Keratinocyte (primary cell): ENCODE measurements around the gene PEX11A. TPM values are rescaled to one million over a fixed set of nuclear protein-coding genes. Genes with fewer than 3 reads are reported as not detected.

Experiments
- DNase-seq: peaks from one replicate; pipeline ENCODE4 v3.0.0-alpha.2; 2011; ENCODE audit warnings: low read depth, missing footprints, low spot score
- FAIRE-seq: peaks from 2 replicates; lab custom pipeline; 2011; peaks lifted over from hg19 to GRCh38; lab: Jason Lieb, UNC
- H2AFZ ChIP-seq: 2 replicates; pipeline ENCODE4 v1.6.0; 2012; ENCODE audit warnings: low read length, control low read depth, inconsistent platforms; ENCODE audit not compliant: control insufficient read depth
- H3K27ac ChIP-seq: 2 replicates; pipeline ENCODE4 v1.5.1; 2011; ENCODE audit warnings: low read length; ENCODE audit not compliant: control insufficient read depth, insufficient read depth
- H3K27me3 ChIP-seq: 3 replicates; pipeline ENCODE4 v1.6.0; 2011; ENCODE audit warnings: low read length; ENCODE audit not compliant: control insufficient read depth, insufficient read depth; ENCODE audit errors: extremely low read depth
- H3K36me3 ChIP-seq, 2 experiments: 2 replicates in 1 of 2; 3 replicates in 1 of 2; pipeline ENCODE4 v1.5.1; 2011; ENCODE audit warnings: low read length in 2 of 2, mild to moderate bottlenecking in 1 of 2; ENCODE audit not compliant: control insufficient read depth in 2 of 2, insufficient read depth in 2 of 2; ENCODE audit errors: extremely low read depth in 1 of 2
- H3K4me1 ChIP-seq: 3 replicates; pipeline ENCODE4 v1.5.1; 2011; ENCODE audit warnings: low read length; ENCODE audit not compliant: control insufficient read depth, insufficient read depth; ENCODE audit errors: extremely low read depth
- H3K4me2 ChIP-seq: 3 replicates; pipeline ENCODE4 v1.6.0; 2011; ENCODE audit warnings: low read depth, low read length; ENCODE audit not compliant: control insufficient read depth, insufficient read depth; ENCODE audit errors: extremely low read depth
- H3K4me3 ChIP-seq, 3 experiments: fragments of 200-600 bp in 1 of 3; sonication (generic) in 1 of 3; 2 replicates in 2 of 3; 3 replicates in 1 of 3; pipeline ENCODE4 v1.5.1; 2011 to 2016; ENCODE audit warnings: low read length in 3 of 3, mild to moderate bottlenecking in 3 of 3, control low read depth in 2 of 3, inconsistent platforms in 1 of 3, low read depth in 1 of 3, mixed read lengths in 1 of 3, mixed run types in 1 of 3, moderate library complexity in 1 of 3; ENCODE audit not compliant: control insufficient read depth in 2 of 3, insufficient read depth in 2 of 3; ENCODE audit errors: extremely low read depth in 1 of 3
- H3K79me2 ChIP-seq: 2 replicates; pipeline ENCODE4 v1.6.0; 2012; ENCODE audit warnings: low read length; ENCODE audit not compliant: control insufficient read depth, insufficient read depth
- H3K9ac ChIP-seq: 3 replicates; pipeline ENCODE4 v1.6.0; 2011; ENCODE audit warnings: low read length; ENCODE audit not compliant: control insufficient read depth, insufficient read depth; ENCODE audit errors: extremely low read depth
- H3K9me1 ChIP-seq: 3 replicates; pipeline ENCODE4 v1.6.0; 2011; ENCODE audit warnings: low read length; ENCODE audit not compliant: control insufficient read depth, insufficient read depth; ENCODE audit errors: extremely low read depth
- H3K9me3 ChIP-seq: 2 replicates; pipeline ENCODE4 v1.5.1; 2012; ENCODE audit warnings: low read depth, low read length; ENCODE audit not compliant: control insufficient read depth
- H4K20me1 ChIP-seq: 3 replicates; pipeline ENCODE4 v1.6.0; 2011; ENCODE audit warnings: low read length; ENCODE audit not compliant: control insufficient read depth, insufficient read depth; ENCODE audit errors: extremely low read depth
- CTCF ChIP-seq, 3 experiments: IDR thresholded peaks in 1 of 3; conservative IDR thresholded peaks in 1 of 3; optimal IDR thresholded peaks in 1 of 3; 2 replicates in 2 of 3; 3 replicates in 1 of 3; pipeline versions ENCODE3 to v1.5.1; 2011; ENCODE audit warnings: low read length in 3 of 3, mild to moderate bottlenecking in 3 of 3, moderate library complexity in 2 of 3, control low read depth in 1 of 3, inconsistent platforms in 1 of 3; ENCODE audit not compliant: insufficient read depth in 2 of 3; ENCODE audit errors: extremely low read depth in 1 of 3
- EZH2 ChIP-seq: IDR thresholded peaks from one replicate; pipeline ENCODE4 v1.6.1; 2012; ENCODE audit warnings: inconsistent platforms, mild to moderate bottlenecking, low read length, moderate library complexity
- dilution Hi-C: fragments of 300-500 bp; cut with MboI; formaldehyde crosslinking; loops from one replicate; pipeline ENCODE4 v1.7.0; 2020; ENCODE audit warnings: low sequenced_read_pairs; ENCODE audit not compliant: extremely low pct_ligation_motif_present
- polyA plus RNA-seq, 5 experiments: library from polyadenylated mRNA; depleted of rRNA in 3 of 5; stranded (reverse) in 3 of 5; stranded (forward) in 1 of 5; unstranded in 1 of 5; fragments of >200 nt; gene quantifications; 1 replicate in 1 of 5; 2 replicates in 3 of 5; 3 replicates in 1 of 5; pipeline versions ENCODE4 v1.2.1 to v1.2.3, GENCODE V29; 2011 to 2012; ENCODE audit warnings: missing spikeins in 2 of 5, low read depth in 1 of 5, low replicate concordance in 1 of 5

The PEX11A gene
- polyA plus RNA-seq, 1 donor (not counting 4 experiments of a cell fraction or from before 2014, with no cell fraction given), result 6.0 TPM

- TF ChIP-seq EZH2 (no peak), CTCF (optimal IDR thresholded peaks at IDR 0.05 in 1 of 3, IDR thresholded peaks at IDR 0.05 in 1 of 3, conservative IDR thresholded peaks at IDR 0.05 in 1 of 3; ENCODE audit: extremely low read depth in 1 of 3, insufficient read depth in 2 of 3, low read length in 3 of 3) (no peak)
- no peak for FAIRE-seq
- Histone ChIP-seq H3K9ac (no peak overlapping the region), H3K9me1 (no peaks in the 10 kb centered on the region), H3K4me2 (no peak overlapping the region), H3K27ac (no peak overlapping the region), H2AFZ (no peak overlapping the region), H3K79me2 (no peaks in the 10 kb centered on the region), H3K36me3 (no peaks in the 10 kb centered on the region), H3K27me3 (no peaks in the 10 kb centered on the region), H3K4me1 (no peaks in the 10 kb centered on the region), H4K20me1 (no peaks in the 10 kb centered on the region), H3K9me3 (no peaks in the 10 kb centered on the region), H3K4me3 (no peak overlapping the region)
- dilution Hi-C loops, result no loop called here
- DNase-seq, result no peak
Measured at GRCh38 chr15:89648106-89649012, 42.2 kb downstream of the PEX11A start.

DNA sequence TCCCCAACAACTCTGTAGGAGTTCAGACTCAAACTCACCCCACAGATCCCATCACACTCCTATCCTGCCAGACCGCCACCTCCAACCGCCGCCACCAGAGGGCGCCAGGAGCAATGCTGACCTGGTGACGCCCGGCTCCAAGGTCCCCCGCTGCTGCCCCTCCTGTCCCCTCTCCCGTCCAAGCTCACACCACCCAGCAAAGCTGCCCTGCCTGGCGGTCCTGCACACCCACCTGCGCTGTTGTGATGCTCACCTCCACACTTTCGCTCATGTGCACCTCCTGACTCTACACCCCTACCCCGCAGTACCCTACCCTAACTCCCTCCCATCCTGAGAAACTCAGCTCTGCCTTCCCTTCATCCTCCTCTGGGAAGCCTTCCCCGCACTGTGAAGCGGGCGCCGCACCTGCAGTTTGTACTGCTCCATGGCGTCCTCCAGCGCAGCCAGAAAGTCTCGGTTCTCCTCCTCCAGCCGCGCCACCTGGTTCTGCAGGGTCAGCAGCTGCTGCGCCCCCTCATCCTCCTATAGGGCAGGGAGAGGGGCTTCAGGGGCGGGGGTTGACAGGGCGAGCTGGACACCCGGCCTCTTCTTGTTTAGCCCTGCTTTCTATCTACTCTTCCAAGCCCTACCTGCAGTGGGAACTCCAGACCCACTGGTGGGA, 43.2 kb downstream of the PEX11A start:
- Histone ChIP-seq H3K27me3 (no peaks in the 10 kb centered on the region), H3K9ac (no peak overlapping the region), H3K9me1 (no peaks in the 10 kb centered on the region), H3K79me2 (no peaks in the 10 kb centered on the region), H2AFZ (no peak overlapping the region), H3K4me3 (no peak overlapping the region), H3K9me3 (no peaks in the 10 kb centered on the region), H3K4me2 (no peak overlapping the region), H3K4me1 (no peaks in the 10 kb centered on the region), H3K27ac (no peak overlapping the region), H4K20me1 (no peaks in the 10 kb centered on the region), H3K36me3 (no peaks in the 10 kb centered on the region)
- dilution Hi-C loops, result no loop called here
- TF ChIP-seq EZH2 (no peak), CTCF (optimal IDR thresholded peaks at IDR 0.05 in 1 of 3, IDR thresholded peaks at IDR 0.05 in 1 of 3, conservative IDR thresholded peaks at IDR 0.05 in 1 of 3; ENCODE audit: extremely low read depth in 1 of 3, insufficient read depth in 2 of 3, low read length in 3 of 3) (peak; percentile 89 to 96 (median 94))
- FAIRE-seq (no peak), DNase-seq (no peak)
